Measurements from ENCODE around the gene BGLAP. TPM values are rescaled to one million over a fixed set of nuclear protein-coding genes. Genes with fewer than 3 reads are reported as not detected.

BGLAP gene
- total RNA-seq, 1 experiment from 2014 or later = 1.4 TPM

GRCh38 chr1:156286061-156286460 lies 44.1 kb downstream of the BGLAP start (continued):
- no peak for TF ChIP-seq ELF1 (IDR thresholded peaks at IDR 0.05; ENCODE audit: borderline replicate concordance, low read depth)
- no peak for TF ChIP-seq MAX (IDR thresholded peaks at IDR 0.05)
- no peak for TF ChIP-seq EZH2 (IDR thresholded peaks at IDR 0.05)

- Histone ChIP-seq H3K9me3 (ENCODE audit: control insufficient read depth in 1 of 2, insufficient read depth in 1 of 2, low read depth in 1 of 2, low read length in 2 of 2) (no peaks in the 10 kb centered on the region), H3K27ac (ENCODE audit: low read depth, low read length) (no peak overlapping the region), H3K27me3 (ENCODE audit: insufficient read depth, low read length) (no peaks in the 10 kb centered on the region), H2AFZ (ENCODE audit: low read depth, low read length, poor library complexity, severe bottlenecking) (no peak overlapping the region), H3K4me3 (replicated peaks in 1 of 2; ENCODE audit: low read depth in 1 of 2, low read length in 2 of 2) (no peak overlapping the region), H3K36me3 (ENCODE audit: control insufficient read depth in 1 of 2, insufficient read depth in 2 of 2, low read length in 2 of 2) (no peaks in the 10 kb centered on the region; a peak in 1 of 4 replicates), H3K4me1 (ENCODE audit: control insufficient read depth in 1 of 2, insufficient read depth in 2 of 2, low read length in 2 of 2) (peaks cover 2% of the 10 kb centered on the region in 2 experiments; a peak in 2 of 4 replicates), H3K79me2 (ENCODE audit: insufficient read depth, low read length) (no peaks in the 10 kb centered on the region), H3K9ac (ENCODE audit: low read length) (no peak overlapping the region), H3K9me2 (ENCODE audit: insufficient read depth) (no peaks in the 10 kb centered on the region), H4K20me1 (ENCODE audit: insufficient read depth) (no peaks in the 10 kb centered on the region), H3K4me2 (ENCODE audit: low read length) (no peak overlapping the region)
- ATAC-seq (no peak), DNase-seq (ENCODE audit: low read depth, low spot score) (no peak)
- POLR2A ChIA-PET = interaction anchor here (1.5 kb wide), 1 partner anchor 11 kb away, joined by 3 read pairs; no protein-coding TSS in a partner anchor
- RAD21 ChIA-PET (ENCODE audit: low non-redundant PET in 1 of 2, low total read pairs in 2 of 2, uncharacterized antibody in 2 of 2, unreplicated experiment in 2 of 2) = no interaction called here
- intact Hi-C loops (cut with micrococcal nuclease) = no loop called here
- CTCF ChIA-PET = no interaction called here
- no TSS peak for BruUV-seq (replicated peaks)
- TF ChIP-seq CBX3 (IDR thresholded peaks at IDR 0.05; ENCODE audit: low read depth) = no peak
- TF ChIP-seq REST (IDR thresholded peaks at IDR 0.05; ENCODE audit: low read depth) = no peak
- TF ChIP-seq MAX (IDR thresholded peaks at IDR 0.05) = no peak
- TF ChIP-seq YY1 (IDR thresholded peaks at IDR 0.05; ENCODE audit: extremely low read depth, insufficient replicate concordance, low read depth, low read length) = no peak
- no peak for TF ChIP-seq JUND (IDR thresholded peaks at IDR 0.05)
- no peak for TF ChIP-seq ZFX (IDR thresholded peaks at IDR 0.05)
- TF ChIP-seq ELF1 (IDR thresholded peaks at IDR 0.05; ENCODE audit: borderline replicate concordance, low read depth) = no peak
Observed at GRCh38 chr1:156289857-156290256, 47.9 kb downstream of the BGLAP start.
